Medulla oblongata (tissue), 1 donor: ENCODE measurements around the gene ZBTB17.
"Not testable (repeated sequence)": the region's sequence is repeated elsewhere in the genome, so short reads cannot be mapped to it uniquely, and the experiment has no call there.

Experiments used
- DNase-seq: peaks from one replicate; pipeline ENCODE4 v3.0.0-alpha.2; 2015; ENCODE audit errors: extremely low spot score

ZBTB17 gene

DNA sequence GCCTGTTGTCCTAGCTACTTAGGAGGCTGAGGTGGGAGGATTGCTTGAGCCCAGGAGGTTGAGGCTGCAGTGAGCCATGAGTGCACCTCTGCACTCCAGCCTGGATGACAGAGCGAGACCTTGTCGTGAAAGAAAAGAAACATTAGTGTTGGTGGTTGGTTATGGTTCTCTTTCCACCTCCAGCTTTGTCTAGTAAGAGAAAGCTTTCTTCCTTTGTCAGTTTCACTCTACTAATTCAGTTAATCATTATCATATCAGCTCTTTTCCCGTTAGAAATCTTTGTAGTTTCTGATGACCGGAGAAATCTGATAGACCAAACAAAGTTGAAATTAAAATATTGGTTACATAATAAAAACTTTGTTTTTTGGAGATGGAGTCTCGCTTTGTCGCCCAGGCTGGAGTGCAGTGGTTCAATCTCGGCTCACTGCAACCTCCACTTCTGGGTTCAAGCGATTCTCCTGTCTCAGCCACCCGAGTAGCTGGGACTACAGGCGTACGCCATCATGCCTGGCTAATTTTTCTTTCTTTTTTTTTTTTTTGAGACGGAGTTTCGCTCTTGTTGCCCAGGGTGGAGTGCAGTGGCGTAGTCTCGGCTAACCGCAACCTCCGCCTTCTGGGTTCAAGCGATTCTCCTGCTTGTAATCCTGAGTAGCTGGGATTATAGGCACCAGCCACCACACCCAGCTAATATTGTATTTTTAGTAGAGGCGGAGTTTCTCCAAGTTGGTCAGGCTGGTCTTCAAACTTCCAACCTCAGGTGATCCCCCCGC, 78.9 kb downstream of the ZBTB17 start:
- DNase-seq: not testable (repeated sequence)

DNA sequence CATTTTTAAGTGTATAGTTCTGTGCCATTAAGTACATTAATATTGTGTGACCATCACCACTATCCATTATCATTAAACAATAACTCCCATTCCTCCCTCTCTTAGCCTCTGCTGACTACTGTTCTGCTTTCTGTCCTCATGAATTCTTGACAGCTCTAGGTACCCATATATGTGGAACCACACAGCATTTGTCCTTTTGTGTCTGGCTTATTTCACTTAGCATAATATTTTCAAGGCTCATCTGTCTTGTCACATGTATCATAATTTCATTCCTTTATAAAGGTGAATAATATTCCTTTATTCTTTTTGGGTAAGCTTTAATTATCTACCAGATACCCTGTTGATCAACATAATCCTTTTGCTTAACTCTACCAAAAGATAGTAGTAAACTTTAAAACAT, 80.7 kb downstream of the ZBTB17 start:
- DNase-seq: no peak

DNA sequence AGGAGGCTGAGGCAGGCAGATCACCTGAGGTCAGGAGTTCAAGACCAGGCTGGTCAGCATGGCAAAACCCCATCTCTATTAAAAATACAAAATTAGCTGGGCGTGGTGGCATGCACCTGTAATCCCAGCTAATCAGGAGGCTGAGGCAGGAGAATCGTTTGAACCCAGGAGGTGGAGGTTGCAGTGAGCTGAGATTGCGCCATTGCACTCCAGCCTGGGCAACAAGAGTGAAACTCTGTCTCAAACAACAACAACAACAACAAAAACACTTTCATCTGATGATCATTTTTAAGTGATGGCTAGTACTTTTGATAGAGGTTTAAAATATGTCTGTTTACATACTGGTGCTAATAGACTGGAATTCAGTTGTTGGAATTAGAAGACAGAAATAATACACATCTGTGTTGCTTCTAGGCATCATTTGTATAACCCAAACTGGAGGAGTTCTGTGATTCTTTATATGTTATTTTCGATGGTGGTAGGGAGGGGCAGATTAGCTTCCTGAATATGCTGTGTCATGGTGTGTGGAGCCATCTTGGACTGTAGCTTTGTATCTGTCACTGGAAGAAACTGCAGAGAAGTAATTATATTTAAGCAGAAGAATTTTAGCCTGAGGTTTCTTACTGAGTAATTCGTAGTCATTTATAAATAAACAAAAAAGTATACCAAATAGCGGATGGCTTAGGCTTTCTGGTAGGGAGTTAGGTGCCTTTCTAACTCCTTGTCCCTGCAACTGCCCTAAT, 82.9 kb downstream of the ZBTB17 start:
- DNase-seq: peak; percentile 28
